Measurements from ENCODE around the gene DNAJC22. TPM values are rescaled to one million over a fixed set of nuclear protein-coding genes. Genes with fewer than 3 reads are reported as not detected.

Gene DNAJC22
- total RNA-seq (28.3 and 30.7 TPM in 2 replicates), polyA plus RNA-seq (16.1 and 17.8 TPM in 2 replicates)

DNA sequence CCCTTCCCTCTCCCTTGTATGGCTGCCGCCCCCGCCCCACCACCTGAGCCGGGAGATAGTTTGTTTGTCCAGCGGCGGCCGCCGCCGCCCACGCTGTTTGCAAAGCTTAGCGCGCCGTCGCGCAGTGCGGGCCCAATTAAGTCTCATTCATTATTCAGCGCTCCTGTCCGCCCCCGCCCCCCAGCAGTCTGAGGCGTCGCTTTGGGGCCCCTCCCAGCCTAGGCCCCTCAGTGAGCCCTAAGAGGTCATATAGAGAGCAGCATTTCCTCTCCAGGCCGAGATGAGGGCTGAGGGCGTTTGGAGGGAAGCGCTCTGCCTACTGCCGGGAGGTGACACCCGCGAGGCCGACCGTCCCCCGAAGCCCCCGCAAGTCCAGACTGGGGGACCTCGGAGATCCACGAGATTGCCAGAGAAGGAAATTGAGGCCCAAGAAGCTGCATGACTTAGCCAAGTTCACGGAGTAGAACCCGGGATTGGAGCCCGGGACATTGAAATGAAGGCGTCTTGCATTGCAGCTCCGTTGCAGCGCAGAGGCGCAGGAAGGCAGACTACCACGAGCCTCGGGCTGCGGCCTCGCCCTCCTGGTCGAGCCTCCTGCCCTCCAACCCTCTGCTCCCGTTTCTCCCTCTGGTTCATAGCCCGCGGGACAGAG, at the start of gene DNAJC22:
TSS of gene DNAJC22 (plus strand) at position 230 of the 652 bp plus-strand sequence. CDS start 1,985 bp downstream, outside the sequence.
- H4K20me1 ChIP-seq (ENCODE audit: insufficient read depth, poor library complexity, severe bottlenecking), result no peaks in the 10 kb centered on the region
- peak within 1 kb of the TSS; percentile 78 for H2AFZ ChIP-seq
- no peaks in the 10 kb centered on the region for H3K9me2 ChIP-seq (replicated peaks; ENCODE audit: insufficient read depth)
- peaks cover 53% of the 10 kb centered on the region for H3K4me1 ChIP-seq (ENCODE audit: insufficient read depth)
- H3K79me2 ChIP-seq, result peaks cover 11% of the 10 kb centered on the region
- H3K4me2 ChIP-seq, result peak within 1 kb of the TSS; percentile 99
- no peaks in the 10 kb centered on the region for H3K36me3 ChIP-seq (replicated peaks; ENCODE audit: insufficient read depth, low read depth)
- H3K27ac ChIP-seq, result no peak within 1 kb of the TSS
- peak; percentile 73 for DNase-seq (ENCODE audit: low spot score)
- no peaks in the 10 kb centered on the region for H3K9me3 ChIP-seq (ENCODE audit: low read depth)
- peaks cover 54% of the 10 kb centered on the region for H3K27me3 ChIP-seq
- H3K4me3 ChIP-seq, result peak within 1 kb of the TSS; percentile 36
- TF ChIP-seq EZH2 (IDR thresholded peaks at IDR 0.05; ENCODE audit: borderline replicate concordance), result peak; percentile 80
- TF ChIP-seq, protein P1, sequence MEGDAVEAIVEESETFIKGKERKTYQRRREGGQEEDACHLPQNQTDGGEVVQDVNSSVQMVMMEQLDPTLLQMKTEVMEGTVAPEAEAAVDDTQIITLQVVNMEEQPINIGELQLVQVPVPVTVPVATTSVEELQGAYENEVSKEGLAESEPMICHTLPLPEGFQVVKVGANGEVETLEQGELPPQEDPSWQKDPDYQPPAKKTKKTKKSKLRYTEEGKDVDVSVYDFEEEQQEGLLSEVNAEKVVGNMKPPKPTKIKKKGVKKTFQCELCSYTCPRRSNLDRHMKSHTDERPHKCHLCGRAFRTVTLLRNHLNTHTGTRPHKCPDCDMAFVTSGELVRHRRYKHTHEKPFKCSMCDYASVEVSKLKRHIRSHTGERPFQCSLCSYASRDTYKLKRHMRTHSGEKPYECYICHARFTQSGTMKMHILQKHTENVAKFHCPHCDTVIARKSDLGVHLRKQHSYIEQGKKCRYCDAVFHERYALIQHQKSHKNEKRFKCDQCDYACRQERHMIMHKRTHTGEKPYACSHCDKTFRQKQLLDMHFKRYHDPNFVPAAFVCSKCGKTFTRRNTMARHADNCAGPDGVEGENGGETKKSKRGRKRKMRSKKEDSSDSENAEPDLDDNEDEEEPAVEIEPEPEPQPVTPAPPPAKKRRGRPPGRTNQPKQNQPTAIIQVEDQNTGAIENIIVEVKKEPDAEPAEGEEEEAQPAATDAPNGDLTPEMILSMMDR (IDR thresholded peaks at IDR 0.05; ENCODE audit: poor library complexity), result no peak
- WGBS (ENCODE audit: low lambda C conversion rate, missing lambda C conversion rate), result 3% methylated on average over 35 of the region's 47 CpGs

DNA sequence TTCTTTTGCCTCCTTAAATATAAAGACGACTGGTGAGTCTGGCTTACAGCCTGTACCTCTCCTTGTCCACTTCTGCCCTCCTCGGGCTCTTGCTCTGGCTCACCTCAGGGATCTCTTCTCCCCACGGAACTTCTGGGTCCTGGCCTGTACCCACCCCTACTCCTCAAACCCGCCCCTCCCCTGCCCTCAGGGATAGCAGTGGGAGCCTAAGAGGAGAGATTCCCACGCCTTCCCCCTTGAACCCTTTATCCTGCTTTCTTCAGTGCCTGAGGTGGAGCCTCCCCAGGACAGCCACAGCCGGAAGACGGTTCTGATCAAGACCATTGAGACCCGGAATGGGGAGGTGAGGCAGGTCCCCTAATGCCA, 49.0 kb upstream of the DNAJC22 start:
- no peak for DNase-seq (ENCODE audit: low spot score)
- no peak overlapping the region for H3K4me3 ChIP-seq
- TF ChIP-seq EZH2 (IDR thresholded peaks at IDR 0.05; ENCODE audit: borderline replicate concordance) (no peak), EZH2phosphoT487 (IDR thresholded peaks at IDR 0.05; ENCODE audit: low read depth, severe bottlenecking, unreplicated experiment) (no peak)
- TF ChIP-seq, protein P1 (IDR thresholded peaks at IDR 0.05; ENCODE audit: poor library complexity), result no peak
- peaks cover 60% of the 10 kb centered on the region for H3K27me3 ChIP-seq
- H2AFZ ChIP-seq, result no peak overlapping the region
- peak overlapping the region; percentile 84 for H3K4me2 ChIP-seq
- no peaks in the 10 kb centered on the region for H3K9me3 ChIP-seq (ENCODE audit: low read depth)
- no peaks in the 10 kb centered on the region for H4K20me1 ChIP-seq (ENCODE audit: insufficient read depth, poor library complexity, severe bottlenecking)
- 43% methylated on average over 6 of the region's 8 CpGs for WGBS (ENCODE audit: low lambda C conversion rate, missing lambda C conversion rate)
- peaks cover 15% of the 10 kb centered on the region for H3K4me1 ChIP-seq (ENCODE audit: insufficient read depth)
- H3K9me2 ChIP-seq (replicated peaks; ENCODE audit: insufficient read depth), result no peaks in the 10 kb centered on the region
- no peaks in the 10 kb centered on the region for H3K79me2 ChIP-seq
- no peaks in the 10 kb centered on the region for H3K36me3 ChIP-seq (replicated peaks; ENCODE audit: insufficient read depth, low read depth)
- no peak overlapping the region for H3K27ac ChIP-seq

DNA sequence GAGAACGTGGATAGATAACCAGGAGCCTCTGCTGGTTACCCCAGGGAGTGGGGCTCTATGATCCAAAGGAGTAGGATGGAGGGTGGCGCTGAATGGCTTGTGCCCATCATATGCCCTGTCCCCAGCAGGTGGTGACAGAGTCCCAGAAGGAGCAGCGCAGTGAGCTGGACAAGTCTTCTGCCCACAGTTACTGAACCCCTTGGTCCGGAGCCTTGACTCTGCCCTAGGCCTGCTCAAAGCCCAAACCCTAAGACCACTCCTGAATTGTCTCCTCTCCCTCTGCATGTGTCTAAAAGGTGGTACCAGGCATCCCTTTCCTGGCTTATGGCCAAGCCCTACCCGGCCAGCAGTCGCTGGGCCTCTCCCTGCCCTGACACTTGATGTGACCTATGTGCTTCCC, 48.5 kb upstream of the DNAJC22 start:
- Histone ChIP-seq H3K4me3 (no peak overlapping the region), H4K20me1 (ENCODE audit: insufficient read depth, poor library complexity, severe bottlenecking) (no peaks in the 10 kb centered on the region), H3K9me3 (ENCODE audit: low read depth) (no peaks in the 10 kb centered on the region), H3K4me1 (ENCODE audit: insufficient read depth) (peaks cover 15% of the 10 kb centered on the region), H3K9me2 (replicated peaks; ENCODE audit: insufficient read depth) (no peaks in the 10 kb centered on the region), H3K36me3 (replicated peaks; ENCODE audit: insufficient read depth, low read depth) (no peaks in the 10 kb centered on the region), H3K79me2 (no peaks in the 10 kb centered on the region), H2AFZ (no peak overlapping the region), H3K27ac (no peak overlapping the region), H3K4me2 (no peak overlapping the region), H3K27me3 (peaks cover 57% of the 10 kb centered on the region)
- TF ChIP-seq, protein P1 (IDR thresholded peaks at IDR 0.05; ENCODE audit: poor library complexity), result no peak
- TF ChIP-seq EZH2phosphoT487 (IDR thresholded peaks at IDR 0.05; ENCODE audit: low read depth, severe bottlenecking, unreplicated experiment), result no peak
- no peak for TF ChIP-seq EZH2 (IDR thresholded peaks at IDR 0.05; ENCODE audit: borderline replicate concordance)
- no peak for DNase-seq (ENCODE audit: low spot score)
- 82% methylated on average over 6 of the region's 6 CpGs for whole genome bisulfite sequencing (ENCODE audit: low lambda C conversion rate, missing lambda C conversion rate)
